SK-N-SH (cell line): ENCODE measurements around the gene RMDN2. TPM values are rescaled to one million over a fixed set of nuclear protein-coding genes. Genes with fewer than 3 reads are reported as not detected.

ENCODE experiments used
- CTCF ChIA-PET: fragments of 300-600, 350-600 bp; formaldehyde crosslinking; extraction: SDS; loops from one replicate; lab custom pipeline; 2021; lab: Yijun Ruan, JAX
- POLR2A ChIA-PET: fragments of 350-600 bp; sonication (Branson Sonifier 250); formaldehyde crosslinking; extraction: SDS; loops from one replicate; lab custom pipeline; 2020; ENCODE audit warnings: antibody characterized with exemption, inconsistent platforms; lab: Yijun Ruan, JAX
- DNase-seq: peaks from one replicate; pipeline ENCODE4 v3.0.0; 2012
- H2AFZ ChIP-seq: fragments of 200-600 bp; sonication (generic); 2 replicates; pipeline ENCODE4 v1.8.1; 2016; ENCODE audit warnings: antibody characterized with exemption, mild to moderate bottlenecking, low read depth
- H3F3A ChIP-seq: fragments of 200-600 bp; sonication (generic); replicated peaks from 2 replicates; pipeline ENCODE3; 2016; ENCODE audit warnings: antibody characterized with exemption, mild to moderate bottlenecking; ENCODE audit not compliant: insufficient read depth
- H3K27ac ChIP-seq, 2 experiments: fragments of 200-500 bp in 1 of 2; fragments of 200-600 bp in 1 of 2; sonication (Bioruptor generic) in 1 of 2; sonication (generic), shearing (Covaris generic) in 1 of 2; 2 replicates each; pipeline versions ENCODE4 v1.5.1 to v1.6.1; 2014 to 2016; ENCODE audit warnings: low read depth in 2 of 2, inconsistent platforms in 1 of 2, low read length in 1 of 2, mild to moderate bottlenecking in 1 of 2, mixed read lengths in 1 of 2
- H3K27me3 ChIP-seq: fragments of 200-600 bp; sonication (generic), shearing (Covaris generic); 2 replicates; pipeline ENCODE4 v1.6.1; 2016; ENCODE audit warnings: mixed run types; ENCODE audit not compliant: insufficient read depth
- H3K36me3 ChIP-seq, 2 experiments: fragments of 200-500 bp in 1 of 2; fragments of 200-600 bp in 1 of 2; sonication (Bioruptor generic) in 1 of 2; sonication (generic) in 1 of 2; replicated peaks in 1 of 2; 2 replicates each; pipeline versions ENCODE3 to v1.5.1; 2014 to 2016; ENCODE audit warnings: low read length in 1 of 2, mild to moderate bottlenecking in 1 of 2; ENCODE audit not compliant: insufficient read depth in 2 of 2, control insufficient read depth in 1 of 2
- H3K4me1 ChIP-seq, 2 experiments: fragments of 200-500 bp in 1 of 2; fragments of 200-600 bp in 1 of 2; sonication (Bioruptor generic) in 1 of 2; sonication (generic), shearing (Covaris generic) in 1 of 2; 2 replicates each; pipeline versions ENCODE4 v1.5.1 to v1.6.1; 2014 to 2016; ENCODE audit warnings: low read depth in 1 of 2, low read length in 1 of 2, mixed run types in 1 of 2; ENCODE audit not compliant: insufficient read depth in 2 of 2, control insufficient read depth in 1 of 2
- H3K4me2 ChIP-seq: fragments of 200-600 bp; sonication (generic), shearing (Covaris generic); 2 replicates; pipeline ENCODE4 v1.6.1; 2017; ENCODE audit warnings: mixed run types
- H3K4me3 ChIP-seq, 2 experiments: fragments of 200-500 bp in 1 of 2; fragments of 200-600 bp in 1 of 2; sonication (Bioruptor generic) in 1 of 2; sonication (generic), shearing (Covaris generic) in 1 of 2; 2 replicates each; pipeline versions ENCODE4 v1.5.1 to v1.8.1; 2014 to 2016; ENCODE audit warnings: low read depth in 2 of 2, inconsistent platforms in 1 of 2, low read length in 1 of 2, mild to moderate bottlenecking in 1 of 2, mixed read lengths in 1 of 2, moderate library complexity in 1 of 2
- H3K79me2 ChIP-seq: fragments of 200-600 bp; sonication (generic); 2 replicates; pipeline ENCODE4 v1.8.1; 2017; ENCODE audit warnings: mild to moderate bottlenecking; ENCODE audit not compliant: insufficient read depth
- H3K9ac ChIP-seq: fragments of 200-600 bp; sonication (generic); 2 replicates; pipeline ENCODE4 v1.6.1; 2017; ENCODE audit warnings: mixed run types
- H3K9me2 ChIP-seq: fragments of 200-600 bp; sonication (generic); 2 replicates; pipeline ENCODE4 v1.6.1; 2017; ENCODE audit warnings: mixed run types
- H3K9me3 ChIP-seq: fragments of 200-600 bp; sonication (generic); 2 replicates; pipeline ENCODE4 v1.6.1; 2017; ENCODE audit warnings: mixed run types, mild to moderate bottlenecking, moderate library complexity
- H4K20me1 ChIP-seq: fragments of 200-600 bp; sonication (generic); 2 replicates; pipeline ENCODE4 v1.6.1; 2017; ENCODE audit warnings: mild to moderate bottlenecking, mixed run types; ENCODE audit not compliant: insufficient read depth
- CTCF ChIP-seq: fragments of 200-600 bp; sonication (generic); IDR thresholded peaks from 2 replicates; pipeline ENCODE4 v1.6.1; 2017; ENCODE audit warnings: antibody characterized with exemption, mild to moderate bottlenecking, moderate library complexity
- ELF1 ChIP-seq: IDR thresholded peaks from 2 replicates; pipeline ENCODE4 v1.4.0; 2012
- FOXM1 ChIP-seq: IDR thresholded peaks from 2 replicates; pipeline ENCODE4 v1.4.0; 2012; ENCODE audit warnings: low read depth, mild to moderate bottlenecking
- GABPA ChIP-seq: IDR thresholded peaks from 2 replicates; pipeline ENCODE4 v1.4.0; 2012; ENCODE audit warnings: low read depth, mild to moderate bottlenecking
- GATA2 ChIP-seq: sonication (generic); formaldehyde crosslinking; IDR thresholded peaks from 2 replicates; pipeline ENCODE4 v1.5.0; 2020; ENCODE audit warnings: mild to moderate bottlenecking, missing genetic modification reagents
- JUND ChIP-seq: IDR thresholded peaks from 2 replicates; pipeline ENCODE4 v1.4.0; 2012
- MAX ChIP-seq: IDR thresholded peaks from 2 replicates; pipeline ENCODE4 v1.4.0; 2012; ENCODE audit warnings: low read depth
- MEF2A ChIP-seq: IDR thresholded peaks from 2 replicates; pipeline ENCODE4 v1.4.0; 2012; ENCODE audit warnings: low read depth, borderline replicate concordance
- MXI1 ChIP-seq: IDR thresholded peaks from 2 replicates; pipeline ENCODE4 v1.6.1; 2012; ENCODE audit warnings: mild to moderate bottlenecking, low read depth, low read length, improper control_type of control experiment
- NFIC ChIP-seq: IDR thresholded peaks from 2 replicates; pipeline ENCODE4 v1.4.0; 2012; ENCODE audit warnings: borderline replicate concordance
- NRF1 ChIP-seq: IDR thresholded peaks from 2 replicates; pipeline ENCODE4 v1.6.1; 2012; ENCODE audit warnings: low read depth, mild to moderate bottlenecking, low read length
- POLR2AphosphoS5 ChIP-seq: IDR thresholded peaks from 2 replicates; pipeline ENCODE4 v1.6.1; 2012; ENCODE audit warnings: low read depth, low read length
- RCOR1 ChIP-seq: fragments of 150-350 bp; IDR thresholded peaks from 2 replicates; pipeline ENCODE4 v1.6.1; 2017; ENCODE audit warnings: antibody characterized with exemption, low read length
- REST ChIP-seq: IDR thresholded peaks from 2 replicates; pipeline ENCODE4 v1.6.1; 2012; ENCODE audit warnings: mild to moderate bottlenecking, low read depth, low read length, moderate library complexity
- RFX5 ChIP-seq: IDR thresholded peaks from 2 replicates; pipeline ENCODE4 v1.6.1; 2012; ENCODE audit warnings: mild to moderate bottlenecking, improper control_type of control experiment, low read length
- SIN3A ChIP-seq: IDR thresholded peaks from 2 replicates; pipeline ENCODE4 v1.6.1; 2012; ENCODE audit warnings: low read depth, mild to moderate bottlenecking, low read length, moderate library complexity, borderline replicate concordance
- TCF12 ChIP-seq: IDR thresholded peaks from 2 replicates; pipeline ENCODE4 v1.4.0; 2012
- USF1 ChIP-seq: IDR thresholded peaks from 2 replicates; pipeline ENCODE4 v1.4.0; 2012; ENCODE audit warnings: low read depth, borderline replicate concordance
- YY1 ChIP-seq: IDR thresholded peaks from 2 replicates; pipeline ENCODE4 v1.4.0; 2012; ENCODE audit warnings: low read depth, mild to moderate bottlenecking
- WGBS: methylation state at CpG from one replicate; pipeline ENCODE4 v1.1.6; 2017; ENCODE audit warnings: low lambda C conversion rate; 5-methylcytosine and 5-hydroxymethylcytosine counted together
- polyA plus RNA-seq, 3 experiments: library from polyadenylated mRNA; depleted of rRNA; stranded (reverse); fragments of >200 nt; gene quantifications; 2 replicates each; pipeline ENCODE4 v1.2.3, GENCODE V29; 2012

Gene RMDN2
- polyA plus RNA-seq, 1 of the 3 experiments (the other 2 are of a cell fraction), result 7.3 TPM

- H3K9me2 ChIP-seq, result no peaks in the 10 kb centered on the region
- POLR2A ChIA-PET, result no interaction called here
- DNase-seq, result no peak
These were observed 62.1 kb downstream of the RMDN2 start for GRCh38 chr2:37987098-37987775.

More at GRCh38 chr2:37987098-37987775, 62.1 kb downstream of the RMDN2 start:
- H3K4me2 ChIP-seq, result no peak overlapping the region
- TF ChIP-seq MAX, result no peak
- TF ChIP-seq NFIC, result no peak
- TF ChIP-seq MXI1, result no peak
- TF ChIP-seq TCF12, result no peak
- no peak for TF ChIP-seq REST
- no peak for TF ChIP-seq CTCF
- no peak for TF ChIP-seq YY1
- no peak for TF ChIP-seq RFX5
- no peak for TF ChIP-seq FOXM1
- TF ChIP-seq JUND, result no peak
- TF ChIP-seq RCOR1, result no peak
- no peak for TF ChIP-seq USF1
- no peak for TF ChIP-seq ELF1
- TF ChIP-seq MEF2A, result no peak
- no peak for TF ChIP-seq NRF1
- TF ChIP-seq SIN3A, result no peak
- no peak for TF ChIP-seq GATA2
- TF ChIP-seq GABPA, result no peak
- no peak for TF ChIP-seq POLR2AphosphoS5
- H3K4me3 ChIP-seq, result no peak overlapping the region
- H3F3A ChIP-seq, result no peaks in the 10 kb centered on the region
- CTCF ChIA-PET, result interaction anchor here (1.0 to 3.9 kb wide), 3 partner anchors 12 to 288 kb away, joined by 3 to 59 read pairs (median 17); partner anchors contain the start of gene CYP1B1
- H3K27ac ChIP-seq, result no peak overlapping the region
- H3K27me3 ChIP-seq, result no peaks in the 10 kb centered on the region
- peaks cover 0 to 18% of the 10 kb centered on the region in 2 experiments for H3K36me3 ChIP-seq
- H3K4me1 ChIP-seq, result peaks cover 0 to 3% of the 10 kb centered on the region in 2 experiments; a peak in 2 of 4 replicates
- H3K9me3 ChIP-seq, result no peaks in the 10 kb centered on the region
- no peaks in the 10 kb centered on the region for H4K20me1 ChIP-seq
- no peak overlapping the region for H3K9ac ChIP-seq
- no peaks in the 10 kb centered on the region for H3K79me2 ChIP-seq
- no peak overlapping the region for H2AFZ ChIP-seq
- 96% methylated on average over 4 of the region's 4 CpGs for WGBS
